Suprapubic skin (tissue), 4 donors: ENCODE results near the gene SEMA3C. TPM values are rescaled to one million over a fixed set of nuclear protein-coding genes. Genes with fewer than 3 reads are reported as not detected.
A peak's percentile ranks its signal among the peaks of the same experiment; 100 is the strongest.

Source experiments
- DNase-seq, 2 donors: peaks; one replicate each; pipeline ENCODE4 v3.0.0-alpha.2; 2019; ENCODE audit warnings: low spot score in 2 of 2
- H3K27ac ChIP-seq: fragments of 200-600 bp; sonication (generic); one replicate; pipeline ENCODE4 v1.5.1; 2019
- H3K27me3 ChIP-seq: fragments of 200-600 bp; sonication (generic); one replicate; pipeline ENCODE4 v1.5.1; 2019
- H3K36me3 ChIP-seq: fragments of 200-600 bp; sonication (generic); one replicate; pipeline ENCODE4 v1.5.1; 2019
- H3K4me1 ChIP-seq: fragments of 200-600 bp; sonication (generic); one replicate; pipeline ENCODE4 v1.5.1; 2019
- H3K4me3 ChIP-seq: fragments of 200-600 bp; sonication (generic); one replicate; pipeline ENCODE4 v1.5.1; 2019; ENCODE audit warnings: mild to moderate bottlenecking
- H3K9me3 ChIP-seq: fragments of 200-600 bp; sonication (generic); one replicate; pipeline ENCODE4 v1.5.1; 2019
- EP300 ChIP-seq: sonication (generic); formaldehyde crosslinking; IDR thresholded peaks from one replicate; pipeline ENCODE4 v1.6.1; 2017; ENCODE audit warnings: antibody characterized with exemption
- POLR2A ChIP-seq, 2 donors: fragments of 450-650 bp; IDR thresholded peaks; one replicate each; pipeline ENCODE4 v1.6.1; 2017; ENCODE audit warnings: antibody characterized with exemption in 2 of 2, mild to moderate bottlenecking in 2 of 2, moderate library complexity in 2 of 2
- POLR2AphosphoS5 ChIP-seq, 3 donors: sonication (generic); formaldehyde crosslinking; IDR thresholded peaks; one replicate each; pipeline ENCODE4 v1.6.1; 2017; ENCODE audit warnings: antibody characterized with exemption in 3 of 3
- WGBS: methylation state at CpG from one replicate; pipeline ENCODE4 v1.1.5; 2018; 5-methylcytosine and 5-hydroxymethylcytosine counted together
- total RNA-seq, 4 donors: library from RNA; depleted of rRNA; stranded (reverse); fragments of >200 nt; gene quantifications; one replicate each; pipeline ENCODE4 v1.1.0, GENCODE V29; 2016
- TF ChIP-seq, protein P1 (sequence below), 2 donors: fragments of 200-600 bp in 1 of 2; fragments of 450-650 bp in 1 of 2; sonication (generic) in 1 of 2; IDR thresholded peaks; one replicate each; pipeline ENCODE4 v1.5.1; 2016 to 2019; ENCODE audit warnings: antibody characterized with exemption in 2 of 2, mild to moderate bottlenecking in 1 of 2, moderate library complexity in 1 of 2

SEMA3C gene
- total RNA-seq, 4 donors from 2014 or later = 46.0 to 105 (median 76.0) TPM

DNA sequence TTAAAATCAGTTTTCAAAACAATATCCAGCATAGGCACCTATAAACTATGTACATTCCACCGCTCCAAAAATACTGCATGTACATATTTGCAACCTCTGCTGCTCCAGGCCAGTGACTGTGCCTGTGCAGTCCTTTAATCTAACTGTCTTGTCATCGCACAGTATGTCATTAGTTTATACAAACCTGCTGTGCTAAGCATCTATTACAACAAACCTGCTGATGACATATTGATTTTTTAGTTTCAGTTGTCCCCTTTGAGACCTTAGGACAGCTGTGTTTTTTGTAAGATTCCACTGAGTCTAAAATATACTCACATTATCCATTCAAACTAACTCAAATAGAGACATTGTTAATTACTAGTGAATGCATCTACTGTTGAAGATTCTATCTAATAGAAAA, 33.1 kb downstream of the SEMA3C start:
- peaks cover 15% of the 10 kb centered on the region for H3K4me1 ChIP-seq
- TF ChIP-seq EP300 (no peak), POLR2A (IDR thresholded peaks at IDR 0.05) (no peak), POLR2AphosphoS5 (IDR thresholded peaks at IDR 0.05) (no peak)
- TF ChIP-seq, protein P1, sequence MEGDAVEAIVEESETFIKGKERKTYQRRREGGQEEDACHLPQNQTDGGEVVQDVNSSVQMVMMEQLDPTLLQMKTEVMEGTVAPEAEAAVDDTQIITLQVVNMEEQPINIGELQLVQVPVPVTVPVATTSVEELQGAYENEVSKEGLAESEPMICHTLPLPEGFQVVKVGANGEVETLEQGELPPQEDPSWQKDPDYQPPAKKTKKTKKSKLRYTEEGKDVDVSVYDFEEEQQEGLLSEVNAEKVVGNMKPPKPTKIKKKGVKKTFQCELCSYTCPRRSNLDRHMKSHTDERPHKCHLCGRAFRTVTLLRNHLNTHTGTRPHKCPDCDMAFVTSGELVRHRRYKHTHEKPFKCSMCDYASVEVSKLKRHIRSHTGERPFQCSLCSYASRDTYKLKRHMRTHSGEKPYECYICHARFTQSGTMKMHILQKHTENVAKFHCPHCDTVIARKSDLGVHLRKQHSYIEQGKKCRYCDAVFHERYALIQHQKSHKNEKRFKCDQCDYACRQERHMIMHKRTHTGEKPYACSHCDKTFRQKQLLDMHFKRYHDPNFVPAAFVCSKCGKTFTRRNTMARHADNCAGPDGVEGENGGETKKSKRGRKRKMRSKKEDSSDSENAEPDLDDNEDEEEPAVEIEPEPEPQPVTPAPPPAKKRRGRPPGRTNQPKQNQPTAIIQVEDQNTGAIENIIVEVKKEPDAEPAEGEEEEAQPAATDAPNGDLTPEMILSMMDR (IDR thresholded peaks at IDR 0.05) = no peak
- no peaks in the 10 kb centered on the region for H3K9me3 ChIP-seq
- no peak for DNase-seq
- no peaks in the 10 kb centered on the region for H3K36me3 ChIP-seq
- no peak overlapping the region for H3K4me3 ChIP-seq
- no peak overlapping the region for H3K27ac ChIP-seq
- 95% methylated on average over 2 of the region's 2 CpGs for WGBS
- no peaks in the 10 kb centered on the region for H3K27me3 ChIP-seq

DNA sequence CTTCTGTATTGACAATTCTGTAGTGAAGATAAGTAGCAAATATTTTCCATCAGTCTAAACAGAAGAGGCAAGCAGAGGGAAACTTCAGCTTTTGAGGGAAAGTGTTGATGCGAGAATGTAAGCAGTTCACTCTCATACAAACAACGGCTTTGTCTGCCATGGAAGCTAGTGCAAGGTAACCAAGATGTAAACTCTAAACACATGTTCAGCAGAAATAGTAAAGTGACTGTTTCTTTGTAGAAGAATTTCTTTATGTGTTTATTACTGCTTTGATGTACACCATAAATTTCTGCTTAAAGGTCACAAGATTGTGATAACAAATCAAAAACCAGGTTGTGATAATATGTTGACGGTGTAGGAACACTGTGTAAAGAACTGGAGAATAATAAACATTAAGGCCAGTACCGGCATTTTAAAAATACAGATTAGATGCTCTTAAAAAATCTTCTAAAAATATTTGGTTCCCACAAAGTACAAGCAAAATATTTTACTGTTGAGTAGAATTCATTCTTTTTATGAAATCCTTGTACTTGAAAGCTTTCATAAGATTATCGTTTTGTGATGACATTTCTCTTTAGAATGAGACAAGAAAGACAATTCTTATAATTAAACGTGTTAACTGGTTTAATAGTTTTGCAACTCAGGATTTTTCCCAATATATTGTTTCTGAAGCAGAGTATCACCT, 34.2 kb downstream of the SEMA3C start:
- H3K4me3 ChIP-seq = no peak overlapping the region
- WGBS = 75% methylated on average over 6 of the region's 6 CpGs
- no peaks in the 10 kb centered on the region for H3K27me3 ChIP-seq
- no peak for DNase-seq
- H3K36me3 ChIP-seq = no peaks in the 10 kb centered on the region
- H3K4me1 ChIP-seq = peaks cover 15% of the 10 kb centered on the region
- TF ChIP-seq POLR2AphosphoS5 (IDR thresholded peaks at IDR 0.05) (no peak), POLR2A (IDR thresholded peaks at IDR 0.05) (no peak), EP300 (no peak)
- TF ChIP-seq, protein P1 (IDR thresholded peaks at IDR 0.05) = no peak
- no peaks in the 10 kb centered on the region for H3K9me3 ChIP-seq
- H3K27ac ChIP-seq = peak overlapping the region; percentile 64

DNA sequence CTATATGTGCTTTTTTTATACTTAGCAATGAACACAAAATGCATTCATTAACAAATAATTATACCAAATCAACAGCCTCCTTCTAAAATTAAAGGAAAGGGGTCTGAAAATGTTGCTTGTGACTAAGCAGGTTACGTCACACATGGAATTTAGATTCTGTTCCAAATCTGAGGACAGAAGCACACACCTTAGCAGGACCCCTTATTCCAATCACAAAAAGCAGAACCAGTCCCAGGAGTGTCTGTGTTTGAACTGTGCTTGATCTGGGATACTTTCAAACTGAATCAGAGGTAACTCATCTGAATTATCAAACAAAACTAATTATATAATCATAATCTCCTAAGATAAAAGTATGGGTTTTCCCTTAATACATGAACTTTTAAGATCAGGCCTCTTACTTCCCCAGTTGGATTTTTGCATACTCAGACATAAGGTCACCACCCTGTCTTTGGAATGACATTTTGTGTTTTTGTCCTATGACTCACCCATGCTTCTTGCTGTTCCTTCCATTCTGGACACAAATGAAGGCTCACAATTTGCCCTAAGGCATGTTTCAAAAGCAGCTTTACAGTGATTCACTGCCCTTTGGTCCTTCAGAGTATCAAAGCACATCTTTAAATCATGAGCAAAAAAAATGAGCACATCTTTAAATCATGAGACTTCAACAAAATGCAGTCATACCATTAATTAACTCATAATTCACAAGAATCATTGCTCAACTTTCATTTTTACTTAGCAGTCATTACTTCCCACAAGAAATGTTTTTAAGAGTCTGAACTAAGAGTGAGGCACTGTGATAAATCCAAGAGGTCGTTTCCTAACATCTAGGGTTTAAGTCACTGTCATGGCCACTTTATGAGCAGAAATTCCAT, 35.5 kb downstream of the SEMA3C start:
- no peak for DNase-seq
- H3K9me3 ChIP-seq = no peaks in the 10 kb centered on the region
- TF ChIP-seq POLR2AphosphoS5 (IDR thresholded peaks at IDR 0.05) (peak in 2 of 3 donors; percentile 55 to 61), POLR2A (IDR thresholded peaks at IDR 0.05) (no peak)
- peak overlapping the region; percentile 64 for H3K27ac ChIP-seq
- no peaks in the 10 kb centered on the region for H3K36me3 ChIP-seq
- no peak overlapping the region for H3K4me3 ChIP-seq
- WGBS = 41% methylated on average over 2 of the region's 2 CpGs
- peaks cover 15% of the 10 kb centered on the region for H3K4me1 ChIP-seq
- no peaks in the 10 kb centered on the region for H3K27me3 ChIP-seq

DNA sequence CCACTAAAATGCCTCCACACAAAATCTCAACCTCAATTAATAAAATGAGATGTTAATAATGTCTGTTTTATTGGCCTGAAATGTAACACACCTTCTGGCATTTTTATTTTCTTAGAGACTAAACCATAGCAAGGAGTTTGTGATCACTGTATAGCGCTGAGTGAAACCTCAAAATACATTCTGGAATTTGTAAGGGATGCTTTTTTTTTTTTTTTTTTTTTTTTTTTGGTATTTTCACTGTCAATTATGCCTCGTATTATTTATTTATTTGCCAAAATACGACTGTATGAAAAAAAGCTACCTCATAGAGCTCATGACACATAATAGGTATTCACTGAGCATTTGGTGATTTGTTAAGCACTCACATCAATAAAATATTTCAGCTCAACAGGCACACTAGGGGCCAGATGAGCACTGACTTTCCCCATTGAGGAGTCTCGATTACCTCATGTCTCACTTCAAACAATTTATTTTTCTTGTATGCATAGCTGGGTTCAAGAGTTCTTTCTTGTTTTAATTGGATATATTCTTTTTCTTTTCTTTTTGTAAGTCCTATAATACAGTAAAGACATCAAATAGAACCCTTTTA, 36.5 kb downstream of the SEMA3C start:
- H3K27me3 ChIP-seq = no peaks in the 10 kb centered on the region
- TF ChIP-seq POLR2A (IDR thresholded peaks at IDR 0.05) (no peak), POLR2AphosphoS5 (IDR thresholded peaks at IDR 0.05) (no peak), EP300 (no peak)
- TF ChIP-seq, protein P1 (IDR thresholded peaks at IDR 0.05) = no peak
- 84% methylated on average over 4 of the region's 4 CpGs for WGBS
- H3K27ac ChIP-seq = peak overlapping the region; percentile 63
- H3K4me1 ChIP-seq = peaks cover 15% of the 10 kb centered on the region
- H3K4me3 ChIP-seq = no peak overlapping the region
- H3K9me3 ChIP-seq = no peaks in the 10 kb centered on the region
- no peak for DNase-seq
- H3K36me3 ChIP-seq = no peaks in the 10 kb centered on the region

DNA sequence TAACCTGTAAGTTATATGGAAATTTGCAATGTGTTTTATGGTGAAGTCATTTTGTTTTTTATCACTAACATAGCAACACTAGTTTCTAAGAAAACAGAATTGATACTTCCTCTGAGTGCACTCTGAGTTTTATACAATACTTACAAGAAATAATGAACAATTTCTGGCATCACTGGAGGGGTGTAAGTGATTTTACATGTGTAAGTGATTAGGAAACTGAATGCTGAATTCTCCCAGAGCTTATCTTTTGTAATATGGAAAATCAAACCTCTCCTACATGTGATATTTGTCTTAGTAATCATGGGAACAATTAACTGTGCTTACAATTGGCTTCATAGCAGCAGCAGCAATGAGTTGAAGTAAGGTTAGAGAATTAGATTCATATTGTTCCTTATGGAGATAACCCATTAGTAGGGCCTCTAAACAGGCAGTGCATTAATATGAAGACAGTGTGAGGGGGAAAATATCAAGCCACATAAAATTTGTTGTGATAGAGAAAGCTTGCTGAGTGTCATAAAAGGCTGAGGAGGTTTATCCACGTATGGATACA, 37.4 kb downstream of the SEMA3C start:
- no peaks in the 10 kb centered on the region for H3K27me3 ChIP-seq
- no peak for DNase-seq
- H3K36me3 ChIP-seq = no peaks in the 10 kb centered on the region
- no peaks in the 10 kb centered on the region for H3K9me3 ChIP-seq
- WGBS = 82% methylated on average over 1 of the region's 1 CpG
- H3K4me3 ChIP-seq = no peak overlapping the region
- no peak for TF ChIP-seq POLR2A (IDR thresholded peaks at IDR 0.05)
- TF ChIP-seq EP300 = no peak
- no peak for TF ChIP-seq POLR2AphosphoS5 (IDR thresholded peaks at IDR 0.05)
- TF ChIP-seq, protein P1 (IDR thresholded peaks at IDR 0.05) = no peak
- no peak overlapping the region for H3K27ac ChIP-seq
- H3K4me1 ChIP-seq = peaks cover 15% of the 10 kb centered on the region
